WERI-Rb-1 (cell line): ENCODE results near the gene RALGPS1.

Source experiments
- DNase-seq: peaks from one replicate; pipeline ENCODE4 v3.0.0-alpha.2; 2020
- H3K27ac ChIP-seq: fragments of 250-450 bp; sonication (Bioruptor Pico); 2 replicates; pipeline ENCODE4 v1.5.1; 2020; ENCODE audit warnings: mild to moderate bottlenecking, moderate library complexity
- H3K27me3 ChIP-seq: fragments of 250-450 bp; sonication (Bioruptor Pico); 2 replicates; pipeline ENCODE4 v1.5.1; 2021; ENCODE audit warnings: mild to moderate bottlenecking, low read depth, moderate library complexity; ENCODE audit not compliant: insufficient read depth, severe bottlenecking
- H3K36me3 ChIP-seq: fragments of 250-450 bp; sonication (Bioruptor Pico); 2 replicates; pipeline ENCODE4 v1.5.1; 2020; ENCODE audit warnings: mild to moderate bottlenecking, moderate library complexity
- H3K4me3 ChIP-seq: 2 replicates; pipeline ENCODE4 v1.5.1; 2011; ENCODE audit warnings: low read depth, mild to moderate bottlenecking, control low read depth, low read length
- H3K9me3 ChIP-seq: fragments of 250-450 bp; sonication (Bioruptor Pico); 2 replicates; pipeline ENCODE4 v1.5.1; 2021; ENCODE audit warnings: mild to moderate bottlenecking, moderate library complexity; ENCODE audit not compliant: severe bottlenecking
- TF ChIP-seq, protein P1 (sequence below): IDR thresholded peaks from 2 replicates; pipeline ENCODE4 v1.5.1; 2011; ENCODE audit warnings: low read depth, mild to moderate bottlenecking, control low read depth, inconsistent platforms, low read length

Gene RALGPS1

GRCh38 chr9:127179633-127180441, 265.3 kb downstream of the RALGPS1 start:
- Histone ChIP-seq H3K4me3 (no peak overlapping the region), H3K9me3 (no peaks in the 10 kb centered on the region), H3K27me3 (no peaks in the 10 kb centered on the region), H3K36me3 (peaks cover 4% of the 10 kb centered on the region), H3K27ac (no peak overlapping the region)
- DNase-seq = peak; percentile 4
- TF ChIP-seq, protein P1, sequence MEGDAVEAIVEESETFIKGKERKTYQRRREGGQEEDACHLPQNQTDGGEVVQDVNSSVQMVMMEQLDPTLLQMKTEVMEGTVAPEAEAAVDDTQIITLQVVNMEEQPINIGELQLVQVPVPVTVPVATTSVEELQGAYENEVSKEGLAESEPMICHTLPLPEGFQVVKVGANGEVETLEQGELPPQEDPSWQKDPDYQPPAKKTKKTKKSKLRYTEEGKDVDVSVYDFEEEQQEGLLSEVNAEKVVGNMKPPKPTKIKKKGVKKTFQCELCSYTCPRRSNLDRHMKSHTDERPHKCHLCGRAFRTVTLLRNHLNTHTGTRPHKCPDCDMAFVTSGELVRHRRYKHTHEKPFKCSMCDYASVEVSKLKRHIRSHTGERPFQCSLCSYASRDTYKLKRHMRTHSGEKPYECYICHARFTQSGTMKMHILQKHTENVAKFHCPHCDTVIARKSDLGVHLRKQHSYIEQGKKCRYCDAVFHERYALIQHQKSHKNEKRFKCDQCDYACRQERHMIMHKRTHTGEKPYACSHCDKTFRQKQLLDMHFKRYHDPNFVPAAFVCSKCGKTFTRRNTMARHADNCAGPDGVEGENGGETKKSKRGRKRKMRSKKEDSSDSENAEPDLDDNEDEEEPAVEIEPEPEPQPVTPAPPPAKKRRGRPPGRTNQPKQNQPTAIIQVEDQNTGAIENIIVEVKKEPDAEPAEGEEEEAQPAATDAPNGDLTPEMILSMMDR = no peak

- Histone ChIP-seq H3K36me3 (no peaks in the 10 kb centered on the region; the same call in none of the 2 replicates), H3K27ac (no peak overlapping the region), H3K27me3 (no peaks in the 10 kb centered on the region), H3K9me3 (no peaks in the 10 kb centered on the region), H3K4me3 (no peak overlapping the region)
- peak; percentile 4 for DNase-seq
- TF ChIP-seq, protein P1 = no peak
Observed at GRCh38 chr9:127180457-127181314, 266.1 kb downstream of the RALGPS1 start.

- Histone ChIP-seq H3K27me3 (no peaks in the 10 kb centered on the region), H3K27ac (no peak overlapping the region), H3K9me3 (no peaks in the 10 kb centered on the region), H3K36me3 (no peaks in the 10 kb centered on the region; the same call in none of the 2 replicates), H3K4me3 (no peak overlapping the region)
- DNase-seq = peak; percentile 6
- TF ChIP-seq, protein P1 = no peak
Observed at GRCh38 chr9:127181315-127181580, 266.7 kb downstream of the RALGPS1 start.

- Histone ChIP-seq H3K36me3 (no peaks in the 10 kb centered on the region; the same call in none of the 2 replicates), H3K9me3 (no peaks in the 10 kb centered on the region), H3K27ac (peak overlapping the region; percentile 42; the same call in 1 of the 2 replicates), H3K4me3 (no peak overlapping the region), H3K27me3 (no peaks in the 10 kb centered on the region)
- TF ChIP-seq, protein P1 = no peak
- peak; percentile 29 for DNase-seq
Observed at GRCh38 chr9:127181595-127182190, 267.1 kb downstream of the RALGPS1 start.

GRCh38 chr9:127182901-127183746, 268.5 kb downstream of the RALGPS1 start:
- DNase-seq = no peak
- H3K4me3 ChIP-seq = no peak overlapping the region
- no peaks in the 10 kb centered on the region for H3K9me3 ChIP-seq
- no peak overlapping the region for H3K27ac ChIP-seq
- TF ChIP-seq, protein P1 = no peak
- no peaks in the 10 kb centered on the region; the same call in none of the 2 replicates for H3K36me3 ChIP-seq
- no peaks in the 10 kb centered on the region for H3K27me3 ChIP-seq
